ENCODE measurements around the gene GLIS2.
"Not testable (repeated sequence)": the region's sequence is repeated elsewhere in the genome, so short reads cannot be mapped to it uniquely, and the experiment has no call there.

Gene GLIS2

DNA sequence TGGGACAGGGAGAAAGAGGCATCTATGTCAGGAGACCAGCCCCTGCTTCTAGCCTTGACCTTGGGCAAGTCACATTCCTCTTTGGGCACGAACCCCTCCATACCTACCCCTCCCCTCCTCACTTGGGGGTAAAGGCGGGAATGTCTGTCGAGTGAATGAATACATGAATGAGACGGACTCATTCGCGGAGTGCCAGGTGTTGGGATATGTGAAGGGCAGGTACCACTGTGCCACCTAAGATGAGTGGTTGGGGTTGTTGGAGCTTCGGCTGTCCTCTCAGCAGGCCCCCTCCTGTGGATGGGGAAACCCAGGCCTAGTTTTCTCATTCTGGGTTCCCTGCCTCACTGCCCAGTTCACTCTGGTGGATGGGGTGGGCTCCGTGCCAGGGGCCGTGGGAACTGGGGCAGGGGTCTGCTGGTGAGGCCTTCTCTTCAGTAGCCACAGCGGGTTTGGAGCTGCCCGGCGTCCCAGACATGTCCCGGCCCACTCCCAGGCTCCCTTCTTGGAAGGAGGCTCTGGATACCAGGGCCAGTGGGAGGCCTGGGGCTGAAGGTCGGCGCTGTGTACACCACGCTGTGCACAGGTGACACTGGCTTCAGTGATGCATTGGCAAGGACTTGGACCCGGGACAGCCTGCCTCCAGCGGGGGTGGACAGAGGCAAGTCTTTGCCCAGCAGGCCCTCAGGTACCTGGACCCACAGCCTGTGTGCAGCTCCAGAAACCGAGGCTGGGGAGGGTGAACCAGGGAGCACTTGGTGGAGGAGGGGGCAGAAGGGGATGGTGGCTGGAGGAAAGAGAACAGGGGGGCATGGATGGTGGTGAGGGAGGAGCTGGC lies 5.6 kb downstream of the GLIS2 start:
- DNase-seq: no peak

DNA sequence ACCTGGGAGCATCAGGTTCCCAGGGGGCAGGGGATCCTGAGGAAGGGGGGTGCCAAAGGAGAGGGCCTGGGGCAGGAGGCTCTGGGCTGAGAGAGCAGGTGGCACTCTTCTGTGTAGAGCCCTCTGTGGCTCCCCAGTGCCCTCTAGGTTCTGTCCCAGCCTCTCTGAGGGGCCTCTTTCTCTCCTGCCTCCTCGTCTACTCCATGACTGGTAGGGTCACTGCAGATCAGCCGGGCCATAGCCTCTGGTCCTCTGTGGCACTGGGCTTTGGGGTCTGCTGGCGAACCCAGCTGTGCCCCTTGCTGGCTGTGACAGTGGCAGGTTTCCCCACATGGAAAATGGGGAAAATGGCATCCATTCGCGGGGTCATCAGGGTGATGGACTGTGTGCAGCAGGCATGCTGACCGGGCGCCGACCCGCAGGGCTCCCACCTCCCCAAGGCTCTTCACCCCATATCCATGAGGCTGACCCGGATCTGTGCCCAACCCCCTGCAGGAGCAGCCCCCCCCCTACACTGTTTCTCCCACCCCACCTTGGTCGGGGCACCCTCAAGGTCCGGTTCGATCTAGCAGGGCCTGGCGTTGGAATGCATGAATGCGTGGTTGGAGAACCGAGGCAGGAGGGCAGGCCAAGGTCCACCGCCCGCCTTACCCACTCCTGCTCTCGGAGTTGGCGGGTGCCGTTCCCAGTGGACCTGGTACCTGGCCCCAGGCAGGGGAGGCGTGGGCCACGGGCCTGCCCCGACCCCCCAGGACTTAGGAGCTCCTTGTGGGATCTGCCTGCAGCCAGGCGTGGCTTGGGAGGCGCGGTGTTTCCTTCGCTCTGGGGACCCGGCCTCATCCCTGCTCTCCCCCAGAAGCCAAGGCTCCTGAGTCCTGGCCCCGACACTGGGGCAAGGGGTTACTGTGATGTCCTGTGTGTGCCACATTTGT lies 6.5 kb downstream of the GLIS2 start:
- no peak for DNase-seq

DNA sequence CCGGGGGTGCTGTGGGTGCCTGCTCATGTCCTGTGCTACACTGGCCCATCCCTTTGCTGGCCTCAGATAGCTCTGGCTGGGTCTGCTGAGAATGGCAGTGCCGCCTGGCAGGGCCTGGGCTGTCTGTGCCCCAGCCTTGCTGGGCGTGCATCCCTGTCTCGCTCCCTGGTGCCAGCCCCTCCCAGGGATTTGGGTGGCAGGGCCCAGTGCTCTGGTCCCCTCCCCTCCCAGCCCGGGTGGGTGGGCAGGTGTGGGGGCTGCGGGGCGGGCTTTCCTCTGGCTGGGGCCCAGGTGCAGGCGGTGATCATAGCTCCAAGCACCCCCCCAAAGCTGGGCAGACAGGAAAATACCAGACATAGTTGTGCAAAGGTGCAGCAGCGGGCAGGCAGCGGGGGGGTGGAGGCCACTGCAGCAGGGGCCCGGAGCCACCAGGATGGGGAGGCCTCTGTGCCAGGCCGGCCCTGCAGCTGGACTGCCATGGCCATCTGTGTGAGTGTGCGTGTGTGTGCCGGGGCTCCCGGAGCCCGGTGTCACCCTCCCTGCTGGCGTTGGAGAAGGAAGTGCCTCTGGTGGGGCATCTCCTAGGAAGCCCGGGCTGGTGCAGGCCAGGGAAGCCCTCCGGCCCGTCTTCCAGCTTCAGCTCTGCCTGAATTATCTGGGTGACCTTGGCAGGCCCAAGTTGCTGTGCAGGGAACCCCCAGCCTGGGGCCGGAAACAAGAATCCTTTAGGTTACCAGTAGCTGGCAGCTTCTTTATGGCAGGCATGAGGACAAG lies 7.4 kb downstream of the GLIS2 start:
- DNase-seq: no peak

DNA sequence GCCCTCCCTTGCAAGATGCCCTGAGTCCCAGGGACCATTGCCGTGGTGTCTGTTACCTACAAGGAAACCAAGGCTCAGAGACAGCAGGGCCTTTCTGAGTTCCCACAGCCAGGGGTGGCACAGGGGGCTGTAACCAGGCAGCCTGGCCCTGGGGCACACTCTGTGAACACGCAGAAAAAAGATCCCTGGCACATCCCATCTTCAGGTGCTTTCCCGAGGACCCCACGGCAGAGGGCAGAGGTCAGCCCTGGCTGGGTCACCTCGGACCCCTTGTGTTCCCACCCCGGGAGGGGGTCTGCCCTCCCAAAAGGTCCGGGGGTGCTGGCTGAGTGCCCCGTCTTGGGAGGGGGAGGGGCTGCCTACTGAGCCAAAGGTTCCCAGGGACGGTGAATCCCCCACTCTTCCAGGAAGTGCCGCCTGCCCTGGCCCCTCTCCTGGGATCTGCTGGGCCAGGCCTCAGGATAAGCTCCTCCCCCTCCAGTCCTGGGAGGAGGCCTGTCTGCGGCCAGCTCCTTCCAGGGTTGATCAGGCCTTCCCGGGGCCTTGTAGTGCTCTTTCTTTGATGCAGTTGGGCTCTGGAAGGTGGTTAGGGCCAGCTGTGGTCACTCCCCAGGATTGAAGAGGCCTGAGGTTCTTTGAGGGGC lies 8.1 kb downstream of the GLIS2 start:
- DNase-seq: no peak

- DNase-seq: no peak
Measured at GRCh38 chr16:4324492-4325252, 8.8 kb downstream of the GLIS2 start.

- DNase-seq: no peak
Measured at GRCh38 chr16:4325253-4325758, 9.4 kb downstream of the GLIS2 start.

- no peak for DNase-seq
Measured at GRCh38 chr16:4327386-4328045, 11.6 kb downstream of the GLIS2 start.

DNA sequence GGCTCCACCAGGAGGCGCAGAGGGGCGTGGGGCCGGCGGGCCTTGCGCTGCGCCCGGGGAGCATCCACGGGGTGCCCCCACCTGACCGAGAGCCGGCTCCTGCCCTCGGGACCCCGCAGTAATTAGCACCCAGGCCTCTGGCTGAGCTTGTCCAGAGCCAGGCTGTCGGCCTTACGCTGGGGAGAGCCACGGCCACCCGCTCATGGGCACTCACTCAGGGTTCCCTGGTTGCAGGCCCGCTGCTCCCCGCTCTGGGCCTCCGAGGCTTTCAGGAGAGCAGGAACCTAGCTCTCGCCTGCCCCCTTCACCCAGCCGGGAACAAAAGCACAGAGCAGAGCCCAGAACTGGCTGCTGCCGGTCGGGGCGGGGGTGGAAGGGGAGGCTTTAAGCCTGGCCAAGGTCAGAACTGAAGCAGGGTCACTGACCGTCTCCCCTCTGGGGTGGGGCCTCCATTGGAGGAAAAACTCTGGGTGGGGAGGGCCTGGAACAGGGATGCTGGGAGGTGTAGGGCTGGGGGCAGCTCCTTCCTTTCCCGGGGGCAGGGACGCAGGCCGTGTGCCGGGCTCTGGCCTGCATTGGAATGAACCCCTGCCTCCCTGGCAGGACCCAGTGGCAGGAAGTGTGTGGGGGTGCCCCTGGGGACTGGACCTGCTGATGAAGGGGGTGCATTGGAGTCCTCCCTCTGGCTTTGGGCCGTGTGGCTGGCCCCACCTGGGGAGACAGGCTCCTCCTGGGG lies 12.3 kb downstream of the GLIS2 start:
- DNase-seq: peak; percentile 53 to 55

GRCh38 chr16:4328782-4329775 lies 13.2 kb downstream of the GLIS2 start:
- no peak for DNase-seq

GRCh38 chr16:4330277-4330874 lies 14.5 kb downstream of the GLIS2 start:
- DNase-seq: peak; percentile 60 to 65

GRCh38 chr16:4332083-4332482 lies 16.2 kb downstream of the GLIS2 start:
- no peak for DNase-seq

DNA sequence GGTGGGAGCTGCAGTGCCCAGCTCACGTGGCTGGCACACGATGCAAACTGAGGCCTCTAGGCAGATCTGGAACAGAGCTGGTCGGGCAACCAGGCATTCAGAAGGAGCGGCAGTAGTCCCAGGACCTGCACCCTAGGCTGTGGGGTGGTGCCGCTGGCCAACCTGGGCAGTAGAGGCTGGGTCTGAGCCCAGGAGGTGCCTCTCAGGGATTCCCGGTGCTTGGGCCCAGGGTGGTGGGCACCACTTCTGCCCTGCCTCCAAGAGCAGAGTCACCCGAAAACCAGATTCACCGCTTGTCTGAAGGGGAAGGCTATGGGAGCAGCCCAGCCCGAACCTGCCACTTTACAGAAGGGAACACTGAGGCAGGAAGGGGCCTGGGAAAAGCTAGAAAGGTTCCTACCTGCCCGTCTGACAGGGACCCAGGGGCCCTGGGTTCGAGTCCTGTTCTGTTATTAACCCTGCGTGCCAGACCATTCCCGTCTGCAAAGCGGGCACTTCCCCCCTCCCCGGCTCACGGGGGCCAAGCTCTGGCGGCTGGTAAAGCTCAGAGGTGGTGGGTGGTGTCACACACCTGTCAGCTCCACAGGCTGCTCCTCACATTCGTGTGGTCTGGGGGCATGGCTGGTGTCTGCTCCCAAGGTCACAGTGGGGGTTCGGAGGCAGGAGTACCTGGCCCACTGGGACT lies 16.9 kb downstream of the GLIS2 start:
- DNase-seq: no peak

- no peak for DNase-seq
Measured at GRCh38 chr16:4333308-4333638, 17.4 kb downstream of the GLIS2 start.

GRCh38 chr16:4333714-4334113 lies 17.8 kb downstream of the GLIS2 start:
- DNase-seq: not testable (repeated sequence)

DNA sequence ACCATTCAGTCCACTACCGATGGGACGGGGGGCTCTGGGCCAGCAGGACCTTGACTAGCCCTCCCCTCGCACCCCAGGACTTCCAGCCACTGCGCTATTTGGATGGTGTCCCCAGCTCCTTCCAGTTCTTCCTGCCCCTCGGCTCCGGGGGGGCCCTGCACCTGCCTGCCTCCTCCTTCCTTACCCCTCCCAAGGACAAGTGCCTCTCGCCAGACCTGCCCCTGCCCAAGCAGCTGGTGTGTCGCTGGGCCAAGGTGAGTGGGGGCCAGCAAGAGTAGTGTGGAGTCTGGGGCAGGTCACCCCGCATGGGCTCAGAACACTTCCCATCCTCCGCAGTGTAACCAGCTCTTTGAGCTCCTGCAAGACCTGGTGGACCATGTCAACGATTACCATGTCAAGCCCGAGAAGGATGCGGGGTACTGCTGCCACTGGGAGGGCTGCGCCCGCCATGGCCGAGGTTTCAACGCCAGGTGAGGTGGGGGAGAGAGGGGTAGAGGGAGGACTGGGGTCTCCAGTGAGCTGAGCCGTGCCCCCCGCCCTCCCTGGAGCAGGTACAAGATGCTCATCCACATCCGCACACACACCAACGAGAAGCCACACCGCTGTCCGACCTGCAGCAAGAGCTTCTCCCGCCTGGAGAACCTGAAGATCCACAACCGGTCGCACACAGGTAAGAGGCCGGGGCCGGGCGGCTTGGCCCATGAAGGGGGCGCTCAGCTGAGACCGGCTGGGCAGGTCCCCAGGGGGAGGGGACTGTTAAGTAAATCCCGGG lies 19.0 kb downstream of the GLIS2 start:
- no peak for DNase-seq

DNA sequence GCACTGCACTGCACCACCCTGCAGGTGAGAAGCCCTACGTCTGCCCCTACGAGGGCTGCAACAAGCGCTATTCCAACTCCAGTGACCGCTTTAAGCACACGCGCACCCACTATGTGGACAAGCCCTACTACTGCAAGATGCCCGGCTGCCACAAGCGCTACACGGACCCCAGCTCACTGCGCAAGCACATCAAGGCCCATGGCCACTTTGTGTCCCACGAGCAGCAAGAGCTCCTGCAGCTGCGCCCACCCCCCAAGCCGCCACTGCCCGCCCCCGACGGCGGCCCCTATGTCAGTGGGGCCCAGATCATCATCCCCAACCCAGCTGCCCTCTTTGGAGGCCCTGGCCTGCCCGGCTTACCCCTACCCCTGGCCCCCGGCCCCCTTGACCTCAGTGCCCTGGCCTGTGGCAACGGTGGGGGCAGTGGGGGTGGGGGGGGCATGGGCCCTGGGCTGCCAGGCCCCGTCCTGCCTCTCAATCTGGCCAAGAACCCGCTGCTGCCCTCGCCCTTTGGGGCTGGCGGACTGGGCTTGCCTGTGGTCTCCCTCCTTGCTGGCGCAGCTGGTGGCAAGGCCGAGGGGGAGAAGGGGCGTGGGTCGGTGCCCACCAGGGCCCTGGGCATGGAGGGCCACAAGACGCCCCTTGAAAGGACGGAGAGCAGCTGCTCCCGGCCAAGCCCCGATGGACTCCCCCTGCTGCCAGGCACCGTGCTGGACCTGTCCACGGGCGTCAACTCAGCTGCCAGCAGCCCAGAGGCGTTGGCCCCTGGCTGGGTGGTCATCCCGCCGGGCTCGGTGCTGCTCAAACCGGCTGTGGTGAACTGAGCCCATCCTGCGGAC lies 21.1 kb downstream of the GLIS2 start:
- DNase-seq: no peak

All from activated CD4-positive, alpha-beta T cell treated with anti-CD3 and anti-CD28 coated beads, Interleukin-2, amount 50 U/mL, for 4 hours (primary cell).